BE2C (cell line): ENCODE measurements around the gene PEX5L.

Experiments used
- DNase-seq: peaks from one replicate; pipeline ENCODE4 v3.0.0-alpha.2; 2020
- H3K27me3 ChIP-seq: fragments of 250-450 bp; sonication (Bioruptor Pico); 2 replicates; pipeline ENCODE4 v1.5.1; 2020; ENCODE audit warnings: mild to moderate bottlenecking
- H3K36me3 ChIP-seq: fragments of 250-450 bp; sonication (Bioruptor Pico); 2 replicates; pipeline ENCODE4 v1.5.1; 2020; ENCODE audit warnings: mild to moderate bottlenecking
- H3K4me1 ChIP-seq: fragments of 250-450 bp; sonication (Bioruptor Pico); 2 replicates; pipeline ENCODE4 v1.5.1; 2020
- H3K4me3 ChIP-seq: 2 replicates; pipeline ENCODE4 v1.5.1; 2011; ENCODE audit warnings: low read depth, low read length
- H3K9me3 ChIP-seq: fragments of 250-450 bp; sonication (Bioruptor Pico); 2 replicates; pipeline ENCODE4 v1.5.1; 2020
- CTCF ChIP-seq: IDR thresholded peaks from 2 replicates; pipeline ENCODE4 v1.5.1; 2012; ENCODE audit warnings: mild to moderate bottlenecking, low read depth, low read length

PEX5L gene

GRCh38 chr3:179957264-179957845 lies 79.4 kb downstream of the PEX5L start:
- H3K9me3 ChIP-seq, result no peaks in the 10 kb centered on the region
- no peaks in the 10 kb centered on the region for H3K36me3 ChIP-seq
- H3K4me3 ChIP-seq, result no peak overlapping the region
- no peaks in the 10 kb centered on the region for H3K27me3 ChIP-seq
- no peak for TF ChIP-seq CTCF
- DNase-seq, result peak; percentile 20
- H3K4me1 ChIP-seq, result no peaks in the 10 kb centered on the region

- Histone ChIP-seq H3K9me3 (no peaks in the 10 kb centered on the region), H3K27me3 (no peaks in the 10 kb centered on the region), H3K36me3 (no peaks in the 10 kb centered on the region), H3K4me3 (no peak overlapping the region), H3K4me1 (no peaks in the 10 kb centered on the region)
- no peak for TF ChIP-seq CTCF
- no peak for DNase-seq
Observed at GRCh38 chr3:179956416-179956830, 80.3 kb downstream of the PEX5L start.

- no peaks in the 10 kb centered on the region for H3K36me3 ChIP-seq
- H3K4me1 ChIP-seq, result no peaks in the 10 kb centered on the region
- no peak overlapping the region for H3K4me3 ChIP-seq
- H3K9me3 ChIP-seq, result no peaks in the 10 kb centered on the region
- H3K27me3 ChIP-seq, result no peaks in the 10 kb centered on the region
- no peak for DNase-seq
- no peak for TF ChIP-seq CTCF
Observed at GRCh38 chr3:179955809-179956208, 80.9 kb downstream of the PEX5L start.

GRCh38 chr3:179955286-179955685 lies 81.5 kb downstream of the PEX5L start:
- TF ChIP-seq CTCF, result no peak
- no peaks in the 10 kb centered on the region for H3K27me3 ChIP-seq
- no peak overlapping the region for H3K4me3 ChIP-seq
- H3K9me3 ChIP-seq, result no peaks in the 10 kb centered on the region
- no peaks in the 10 kb centered on the region for H3K4me1 ChIP-seq
- no peaks in the 10 kb centered on the region for H3K36me3 ChIP-seq
- no peak for DNase-seq

GRCh38 chr3:179953993-179954870 lies 82.5 kb downstream of the PEX5L start:
- Histone ChIP-seq H3K36me3 (no peaks in the 10 kb centered on the region), H3K9me3 (no peaks in the 10 kb centered on the region), H3K27me3 (no peaks in the 10 kb centered on the region), H3K4me1 (no peaks in the 10 kb centered on the region), H3K4me3 (no peak overlapping the region)
- no peak for DNase-seq
- no peak for TF ChIP-seq CTCF

GRCh38 chr3:179950840-179951239 lies 85.9 kb downstream of the PEX5L start:
- no peak for TF ChIP-seq CTCF
- Histone ChIP-seq H3K9me3 (no peaks in the 10 kb centered on the region), H3K4me1 (no peaks in the 10 kb centered on the region), H3K27me3 (no peaks in the 10 kb centered on the region), H3K4me3 (no peak overlapping the region), H3K36me3 (no peaks in the 10 kb centered on the region)
- no peak for DNase-seq
